SIG-M5 treated with dmso at 0.1 percent for 504 hours (cell line): ENCODE measurements around the gene PDIA3.
"Not testable (repeated sequence)": the region's sequence is repeated elsewhere in the genome, so short reads cannot be mapped to it uniquely, and the experiment has no call there.

ENCODE experiments used
- DNase-seq: peaks from one replicate; lab custom pipeline; 2025; ENCODE audit not compliant: unreplicated experiment; lab: John Stamatoyannopoulos, UW

Gene PDIA3

DNA sequence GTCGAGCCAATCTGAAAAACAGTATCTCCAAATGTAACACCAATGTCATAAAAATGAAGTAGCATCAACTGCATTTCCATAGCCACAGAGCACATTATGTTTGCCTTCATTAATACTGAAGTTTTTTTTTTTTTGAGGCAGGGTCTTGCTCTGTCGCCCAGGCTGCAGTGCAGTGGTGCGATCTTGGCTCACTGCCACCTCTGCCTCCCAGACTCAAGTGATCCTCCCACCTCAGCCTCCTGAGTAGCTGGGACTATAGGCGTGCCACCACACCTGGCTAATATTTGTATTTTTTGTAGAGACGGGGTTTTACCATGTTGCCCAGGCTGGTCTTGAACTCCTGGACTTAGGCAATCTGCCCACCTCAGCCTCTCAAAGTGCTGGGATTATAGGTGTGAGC is 68.8 kb downstream of the PDIA3 start:
- DNase-seq, result not testable (repeated sequence)

GRCh38 chr15:43821505-43821904 is 75.3 kb downstream of the PDIA3 start:
- no peak for DNase-seq
